Peyer's patch (tissue), 4 donors: ENCODE measurements around the gene DEK. TPM values are rescaled to one million over a fixed set of nuclear protein-coding genes. Genes with fewer than 3 reads are reported as not detected.

Source experiments
- DNase-seq, 3 donors: peaks; one replicate each; pipeline ENCODE4 v3.0.0-alpha.2; 2017 to 2019
- H3K27ac ChIP-seq, 4 donors: fragments of 200-600 bp; sonication (generic); one replicate each; pipeline ENCODE4 v1.5.1; 2016 to 2019
- H3K27me3 ChIP-seq, 2 donors: fragments of 200-600 bp; sonication (generic); one replicate each; pipeline ENCODE4 v1.5.1; 2019
- H3K36me3 ChIP-seq, 3 donors: fragments of 200-600 bp; sonication (generic); one replicate each; pipeline ENCODE4 v1.5.1; 2016 to 2019
- H3K4me1 ChIP-seq, 4 donors: fragments of 200-600 bp; sonication (generic); one replicate each; pipeline ENCODE4 v1.5.1; 2016 to 2019
- H3K4me3 ChIP-seq, 4 donors: fragments of 200-600 bp; sonication (generic); 1 replicate in 3 of 4; 2 replicates in 1 of 4; pipeline ENCODE4 v1.5.1; 2016 to 2019; ENCODE audit warnings: mild to moderate bottlenecking in 1 of 4
- H3K9me3 ChIP-seq, 4 donors: fragments of 200-600 bp; sonication (generic); one replicate each; pipeline ENCODE4 v1.5.1; 2016 to 2019; ENCODE audit warnings: mild to moderate bottlenecking in 1 of 4
- POLR2A ChIP-seq, 2 donors: fragments of 450-650 bp; IDR thresholded peaks; one replicate each; pipeline ENCODE4 v1.5.1; 2017; ENCODE audit warnings: antibody characterized with exemption in 2 of 2, mild to moderate bottlenecking in 2 of 2, moderate library complexity in 2 of 2
- total RNA-seq, 4 donors: library from RNA; depleted of rRNA; stranded (reverse); fragments of >200 nt; gene quantifications; one replicate each; pipeline ENCODE4 v1.1.0, GENCODE V29; 2016
- TF ChIP-seq, protein P1 (sequence below), 6 experiments: fragments of 450-650 bp in 4 of 6; fragments of 200-600 bp in 2 of 6; sonication (generic) in 1 of 6; IDR thresholded peaks; one replicate each; pipeline ENCODE4 v1.5.1; 2017 to 2019; ENCODE audit warnings: antibody characterized with exemption in 6 of 6, mild to moderate bottlenecking in 3 of 6, moderate library complexity in 1 of 6

Gene DEK
- total RNA-seq, 4 donors from 2014 or later, result 93.1 to 140 (median 127) TPM

DNA sequence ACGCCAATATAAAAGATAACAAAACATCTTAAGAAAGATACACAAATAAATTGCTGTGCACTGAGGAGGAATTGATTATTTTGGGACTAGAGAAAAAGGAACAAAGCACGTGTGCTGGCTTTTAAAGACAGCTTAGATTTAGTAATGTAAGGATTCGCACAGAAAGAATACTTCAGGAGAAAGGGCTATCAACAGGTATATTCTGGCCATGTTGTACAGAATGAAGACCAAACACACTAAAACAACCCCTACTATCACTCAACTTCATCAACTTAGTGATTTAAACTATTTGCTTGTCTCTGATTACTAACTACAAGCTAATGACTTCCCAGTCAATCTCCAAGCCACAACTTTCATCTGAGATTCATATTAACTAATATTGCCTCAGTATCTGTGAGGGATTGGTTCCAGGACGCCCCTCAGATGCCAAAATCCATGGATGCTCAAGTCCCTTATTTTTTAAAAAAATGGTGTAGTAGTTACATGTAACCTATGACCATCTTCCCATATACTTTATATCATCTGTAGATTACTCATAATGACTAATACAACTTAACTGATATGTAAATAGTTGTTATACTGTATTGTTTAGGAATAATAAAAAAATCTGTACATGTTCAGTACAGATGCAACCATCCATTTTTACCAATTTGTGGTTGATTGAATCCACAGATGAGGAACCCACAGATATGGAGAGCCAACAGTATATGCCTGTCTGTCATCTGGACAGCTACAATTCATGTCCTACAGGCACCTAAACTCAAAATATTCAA, 4.5 kb downstream of the DEK start:
- TF ChIP-seq POLR2A (IDR thresholded peaks at IDR 0.05), result no peak
- TF ChIP-seq, protein P1, sequence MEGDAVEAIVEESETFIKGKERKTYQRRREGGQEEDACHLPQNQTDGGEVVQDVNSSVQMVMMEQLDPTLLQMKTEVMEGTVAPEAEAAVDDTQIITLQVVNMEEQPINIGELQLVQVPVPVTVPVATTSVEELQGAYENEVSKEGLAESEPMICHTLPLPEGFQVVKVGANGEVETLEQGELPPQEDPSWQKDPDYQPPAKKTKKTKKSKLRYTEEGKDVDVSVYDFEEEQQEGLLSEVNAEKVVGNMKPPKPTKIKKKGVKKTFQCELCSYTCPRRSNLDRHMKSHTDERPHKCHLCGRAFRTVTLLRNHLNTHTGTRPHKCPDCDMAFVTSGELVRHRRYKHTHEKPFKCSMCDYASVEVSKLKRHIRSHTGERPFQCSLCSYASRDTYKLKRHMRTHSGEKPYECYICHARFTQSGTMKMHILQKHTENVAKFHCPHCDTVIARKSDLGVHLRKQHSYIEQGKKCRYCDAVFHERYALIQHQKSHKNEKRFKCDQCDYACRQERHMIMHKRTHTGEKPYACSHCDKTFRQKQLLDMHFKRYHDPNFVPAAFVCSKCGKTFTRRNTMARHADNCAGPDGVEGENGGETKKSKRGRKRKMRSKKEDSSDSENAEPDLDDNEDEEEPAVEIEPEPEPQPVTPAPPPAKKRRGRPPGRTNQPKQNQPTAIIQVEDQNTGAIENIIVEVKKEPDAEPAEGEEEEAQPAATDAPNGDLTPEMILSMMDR (IDR thresholded peaks at IDR 0.05), result no peak
- no peaks in the 10 kb centered on the region for H3K9me3 ChIP-seq
- H3K27me3 ChIP-seq, result no peaks in the 10 kb centered on the region
- no peak overlapping the region for H3K4me3 ChIP-seq
- H3K4me1 ChIP-seq, result peaks cover 0 to 34% (median 11%) of the 10 kb centered on the region in 4 donors
- no peak for DNase-seq
- H3K36me3 ChIP-seq, result peaks cover 0 to 30% (median 0%) of the 10 kb centered on the region in 3 donors
- peak overlapping the region in 1 of 4 donors; percentile 17 for H3K27ac ChIP-seq

DNA sequence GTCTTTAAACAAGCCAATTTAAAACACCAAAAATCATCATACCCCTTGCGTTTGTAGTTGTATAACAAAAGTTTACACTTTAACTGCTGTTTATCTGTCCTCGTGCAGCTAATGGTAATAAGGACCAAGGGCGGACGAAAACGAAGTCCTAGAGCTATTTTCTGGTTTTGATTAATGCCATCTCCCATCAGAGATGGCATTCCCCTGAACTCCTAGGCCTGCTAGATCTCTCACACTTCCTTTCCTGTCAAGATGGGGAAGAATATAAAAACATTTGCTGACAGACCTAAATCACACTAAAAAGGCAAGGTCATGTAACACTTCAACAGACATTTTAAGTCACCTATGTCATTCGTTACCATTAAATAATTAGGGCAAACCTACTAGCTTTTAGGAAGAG, 9.5 kb downstream of the DEK start:
- Histone ChIP-seq H3K27me3 (no peaks in the 10 kb centered on the region), H3K27ac (no peak overlapping the region), H3K36me3 (peaks cover 0 to 50% (median 0%) of the 10 kb centered on the region in 3 donors), H3K4me3 (no peak overlapping the region), H3K4me1 (peaks cover 0 to 5% (median 2%) of the 10 kb centered on the region in 4 donors), H3K9me3 (no peaks in the 10 kb centered on the region)
- DNase-seq, result no peak
- TF ChIP-seq POLR2A (IDR thresholded peaks at IDR 0.05), result no peak
- TF ChIP-seq, protein P1 (IDR thresholded peaks at IDR 0.05), result no peak

DNA sequence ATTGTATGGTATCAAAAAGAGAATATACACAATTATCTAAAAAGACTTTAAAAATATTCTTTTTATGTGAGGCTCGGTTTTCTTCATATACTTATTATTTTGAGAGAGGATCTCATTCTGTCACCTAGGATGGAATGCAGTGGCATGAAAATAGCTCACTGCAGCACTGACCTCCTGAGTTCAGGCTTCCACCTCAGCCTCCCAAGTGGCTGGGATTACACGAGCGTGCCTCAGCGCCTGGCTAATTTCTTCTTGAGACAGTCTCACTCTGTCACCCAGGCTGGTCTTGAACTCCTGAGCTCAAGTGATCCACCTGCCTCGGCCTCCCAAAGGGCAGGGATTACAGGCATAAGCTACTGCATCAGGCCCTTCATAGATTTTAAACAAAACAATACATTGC, 10.7 kb downstream of the DEK start:
- no peak for DNase-seq
- Histone ChIP-seq H3K27me3 (no peaks in the 10 kb centered on the region), H3K4me3 (no peak overlapping the region), H3K9me3 (no peaks in the 10 kb centered on the region), H3K36me3 (peaks cover 0 to 62% (median 0%) of the 10 kb centered on the region in 3 donors), H3K4me1 (no peaks in the 10 kb centered on the region), H3K27ac (no peak overlapping the region)
- TF ChIP-seq, protein P1 (IDR thresholded peaks at IDR 0.05), result no peak
- no peak for TF ChIP-seq POLR2A (IDR thresholded peaks at IDR 0.05)

DNA sequence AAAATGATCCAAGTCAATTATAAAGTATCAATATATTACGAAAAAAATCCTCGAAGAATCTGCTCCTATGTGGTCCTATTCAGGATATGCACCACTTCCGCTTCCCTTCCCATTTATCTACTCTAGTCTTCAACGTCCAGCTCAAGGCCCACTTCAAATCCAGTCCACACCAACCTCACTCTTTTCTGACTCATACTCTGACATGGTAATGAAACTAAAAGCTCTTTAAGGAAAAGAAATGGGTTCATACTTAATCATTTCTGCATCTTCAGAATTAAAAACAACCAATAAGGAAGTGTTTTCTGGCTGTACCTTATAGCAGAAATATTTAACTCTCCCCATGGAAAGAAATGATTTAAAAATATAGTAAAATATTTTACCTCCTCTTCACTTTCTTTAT, 15.1 kb downstream of the DEK start:
- DNase-seq, result no peak
- H3K27me3 ChIP-seq, result no peaks in the 10 kb centered on the region
- TF ChIP-seq, protein P1 (IDR thresholded peaks at IDR 0.05), result no peak
- H3K36me3 ChIP-seq, result peaks cover 0 to 45% (median 0%) of the 10 kb centered on the region in 3 donors
- no peak overlapping the region for H3K27ac ChIP-seq
- H3K9me3 ChIP-seq, result no peaks in the 10 kb centered on the region
- H3K4me1 ChIP-seq, result peaks cover 0 to 6% (median 0%) of the 10 kb centered on the region in 4 donors
- H3K4me3 ChIP-seq, result no peak overlapping the region

DNA sequence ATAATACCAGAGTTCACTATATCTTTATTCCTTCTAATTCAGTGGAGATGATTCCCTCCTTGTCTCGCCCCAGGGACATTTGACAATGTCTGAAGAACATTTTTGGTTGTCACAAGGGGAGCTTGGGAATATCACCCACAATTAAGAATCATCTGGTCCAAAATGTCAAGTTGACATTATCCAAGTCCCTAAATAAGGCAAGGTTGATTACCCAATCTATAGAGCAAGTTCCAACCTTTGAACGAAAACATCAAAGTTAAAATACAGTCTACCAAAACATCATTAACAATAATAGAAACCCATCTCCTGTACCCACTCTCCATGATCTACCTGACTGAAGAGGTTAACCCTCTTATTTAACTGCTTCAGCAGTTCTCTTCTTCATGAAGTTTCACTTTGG, 15.6 kb downstream of the DEK start:
- H3K4me1 ChIP-seq, result peaks cover 0 to 6% (median 0%) of the 10 kb centered on the region in 4 donors
- TF ChIP-seq POLR2A (IDR thresholded peaks at IDR 0.05), result no peak
- TF ChIP-seq, protein P1 (IDR thresholded peaks at IDR 0.05), result no peak

More for the DNA sequence above, 15.6 kb downstream of the DEK start:
- H3K36me3 ChIP-seq, result peaks cover 0 to 44% (median 0%) of the 10 kb centered on the region in 3 donors
- no peak overlapping the region for H3K27ac ChIP-seq
- H3K9me3 ChIP-seq, result no peaks in the 10 kb centered on the region
- no peak overlapping the region for H3K4me3 ChIP-seq
- no peaks in the 10 kb centered on the region for H3K27me3 ChIP-seq
- no peak for DNase-seq
